HepG2 (cell line): ENCODE data around the gene PLCB1. TPM values are rescaled to one million over a fixed set of nuclear protein-coding genes. Genes with fewer than 3 reads are reported as not detected.

Experiments
- ATAC-seq: fragments of 200-7000 bp; cut with Tn5 transposase; 3 replicates; pipeline ENCODE4 v1.9.1; 2020; ENCODE audit warnings: mild to moderate bottlenecking, moderate library complexity
- BruUV-seq: library from RNA; stranded (reverse); fragments of 400-500 nt; replicated peaks from 2 replicates; lab custom pipeline; 2021; lab: Mats Ljungman, UMichigan
- CTCF ChIA-PET: fragments of 300-600 bp; formaldehyde crosslinking; extraction: SDS; loops from one replicate; lab custom pipeline; 2021; ENCODE audit warnings: low total read pairs, inconsistent platforms, low intra/inter-chr PET ratio; lab: Yijun Ruan, JAX
- POLR2A ChIA-PET: fragments of 350-600 bp; sonication (Branson Sonifier 250); formaldehyde crosslinking; loops from one replicate; lab custom pipeline; 2020; ENCODE audit warnings: antibody characterized with exemption, inconsistent platforms; lab: Yijun Ruan, JAX
- DNase-seq: peaks from one replicate; pipeline ENCODE4 v3.0.0-alpha.2; 2015; ENCODE audit warnings: low spot score
- FAIRE-seq: peaks from 3 replicates; lab custom pipeline; 2011; peaks lifted over from hg19 to GRCh38; lab: Jason Lieb, UNC
- H2AFZ ChIP-seq: one replicate; pipeline ENCODE4 v1.6.1; 2011; ENCODE audit warnings: low read length, inconsistent platforms
- H3K27ac ChIP-seq: fragments of 300-600 bp; 3 replicates; pipeline ENCODE4 v1.8.0; 2011; ENCODE audit warnings: mixed run types, mild to moderate bottlenecking, mixed read lengths, low read length, inconsistent platforms; ENCODE audit not compliant: insufficient read depth; ENCODE audit errors: extremely low read length
- H3K27me3 ChIP-seq, 2 experiments: fragments of 200-600 bp in 1 of 2; 2 replicates in 1 of 2; 3 replicates in 1 of 2; pipeline versions ENCODE4 v1.6.0 to v1.8.0; 2011; ENCODE audit warnings: low read length in 2 of 2, mild to moderate bottlenecking in 2 of 2, moderate library complexity in 2 of 2, inconsistent platforms in 1 of 2; ENCODE audit not compliant: insufficient read depth in 2 of 2, control insufficient read depth in 1 of 2
- H3K36me3 ChIP-seq, 2 experiments: fragments of 200-600 bp in 1 of 2; replicated peaks in 1 of 2; 2 replicates in 1 of 2; 3 replicates in 1 of 2; pipeline versions ENCODE4 v1.5.1 to v1.8.0; 2011; ENCODE audit warnings: low read length in 2 of 2, inconsistent platforms in 1 of 2; ENCODE audit not compliant: insufficient read depth in 2 of 2, control insufficient read depth in 1 of 2
- H3K4me1 ChIP-seq: 2 replicates; pipeline ENCODE4 v1.5.1; 2012; ENCODE audit warnings: low read length, inconsistent platforms; ENCODE audit not compliant: insufficient read depth
- H3K4me2 ChIP-seq: 2 replicates; pipeline ENCODE4 v1.6.0; 2011; ENCODE audit warnings: low read depth, low read length, inconsistent platforms
- H3K4me3 ChIP-seq, 3 experiments: fragments of 200-600 bp in 1 of 3; sonication (generic), shearing (Covaris generic) in 1 of 3; replicated peaks in 1 of 3; 2 replicates each; pipeline ENCODE4 v1.5.1; 2011 to 2016; ENCODE audit warnings: low read length in 3 of 3, inconsistent platforms in 2 of 3, low read depth in 2 of 3, mild to moderate bottlenecking in 2 of 3, control low read depth in 1 of 3, mixed read lengths in 1 of 3; ENCODE audit not compliant: insufficient read depth in 1 of 3
- H3K79me2 ChIP-seq: one replicate; pipeline ENCODE4 v1.6.1; 2011; ENCODE audit warnings: low read length, inconsistent platforms; ENCODE audit not compliant: insufficient read depth
- H3K9ac ChIP-seq: 2 replicates; pipeline ENCODE4 v1.6.0; 2011; ENCODE audit warnings: mild to moderate bottlenecking, low read depth, low read length, inconsistent platforms; ENCODE audit not compliant: insufficient read depth
- H3K9me3 ChIP-seq: 2 replicates; pipeline ENCODE4 v1.5.1; 2012; ENCODE audit warnings: mild to moderate bottlenecking, low read length
- H4K20me1 ChIP-seq: 2 replicates; pipeline ENCODE4 v1.6.0; 2011; ENCODE audit warnings: inconsistent platforms, mild to moderate bottlenecking, low read length, moderate library complexity; ENCODE audit not compliant: insufficient read depth
- DNMT3B ChIP-seq: conservative IDR thresholded peaks from 2 replicates; pipeline ENCODE4 v1.6.1; 2016; ENCODE audit warnings: missing biosample characterization, control low read depth
- HIC2 ChIP-seq: sonication (generic); formaldehyde crosslinking; IDR thresholded peaks from 2 replicates; pipeline ENCODE4 v1.9.0; 2022; ENCODE audit warnings: low read depth, missing genetic modification reagents
- LRRFIP1 ChIP-seq: sonication (generic); formaldehyde crosslinking; conservative IDR thresholded peaks from 2 replicates; pipeline ENCODE4 v1.4.0; 2020; ENCODE audit warnings: missing genetic modification reagents
- NR2F6 ChIP-seq, 2 experiments: IDR thresholded peaks; 2 replicates each; pipeline ENCODE4 v1.6.1; 2016; ENCODE audit warnings: antibody characterized with exemption in 1 of 2, mild to moderate bottlenecking in 1 of 2
- PHF21A ChIP-seq: sonication (generic); formaldehyde crosslinking; IDR thresholded peaks from 2 replicates; pipeline ENCODE4 v1.5.0; 2020; ENCODE audit warnings: mild to moderate bottlenecking, missing genetic modification reagents
- SKI ChIP-seq: fragments of 450-650 bp; IDR thresholded peaks from one replicate; pipeline ENCODE4 v1.6.1; 2018; ENCODE audit warnings: mild to moderate bottlenecking; ENCODE audit not compliant: partially characterized antibody
- SMC3 ChIP-seq: IDR thresholded peaks from 2 replicates; pipeline ENCODE4 v1.6.1; 2011; ENCODE audit warnings: low read length, improper control_type of control experiment
- SNAPC2 ChIP-seq: sonication (generic); formaldehyde crosslinking; IDR thresholded peaks from 2 replicates; pipeline ENCODE4 v1.8.1; 2022; ENCODE audit warnings: mild to moderate bottlenecking, missing genetic modification reagents
- SOX5 ChIP-seq: IDR thresholded peaks from 2 replicates; pipeline ENCODE4 v1.6.1; 2016; ENCODE audit warnings: borderline replicate concordance
- SP4 ChIP-seq: sonication (generic); formaldehyde crosslinking; IDR thresholded peaks from 2 replicates; pipeline ENCODE4 v1.8.1; 2023; ENCODE audit warnings: mild to moderate bottlenecking, missing genetic modification reagents
- TGIF2 ChIP-seq: IDR thresholded peaks from 2 replicates; pipeline ENCODE4 v1.6.1; 2016; ENCODE audit warnings: control low read depth, missing compliant biosample characterization
- THRA ChIP-seq: sonication (generic); formaldehyde crosslinking; IDR thresholded peaks from 2 replicates; pipeline ENCODE4 v1.4.0; 2020; ENCODE audit warnings: missing genetic modification reagents, borderline replicate concordance
- YEATS4 ChIP-seq: sonication (generic); formaldehyde crosslinking; IDR thresholded peaks from 2 replicates; pipeline ENCODE4 v1.4.0; 2020; ENCODE audit warnings: missing genetic modification reagents, borderline replicate concordance
- ZFP37 ChIP-seq: sonication (generic); formaldehyde crosslinking; IDR thresholded peaks from 2 replicates; pipeline ENCODE4 v1.4.0; 2020; ENCODE audit warnings: missing genetic modification reagents, borderline replicate concordance
- ZKSCAN1 ChIP-seq: fragments of 150-350 bp; IDR thresholded peaks from 2 replicates; pipeline ENCODE4 v1.6.1; 2014; ENCODE audit warnings: low read length
- ZNF232 ChIP-seq: sonication (generic); formaldehyde crosslinking; IDR thresholded peaks from 2 replicates; pipeline ENCODE4 v1.4.0; 2020; ENCODE audit warnings: missing genetic modification reagents, borderline replicate concordance
- ZNF747 ChIP-seq: sonication (generic); formaldehyde crosslinking; IDR thresholded peaks from 2 replicates; pipeline ENCODE4 v1.8.1; 2023; ENCODE audit warnings: missing genetic modification reagents, mild to moderate bottlenecking, borderline replicate concordance
- WGBS: methylation state at CpG from one replicate; pipeline ENCODE4 v1.1.6; 2017; ENCODE audit warnings: low lambda C conversion rate; 5-methylcytosine and 5-hydroxymethylcytosine counted together
- in situ Hi-C: cut with HindIII; loops from 2 replicates; pipeline ENCODE4 v1.10.0; 2017; ENCODE audit warnings: low pct_unique_long_range_greater_than_20kb; ENCODE audit not compliant: extremely low pct_ligation_motif_present
- intact Hi-C: fragments of 100-400 bp; cut with micrococcal nuclease; formaldehyde crosslinking; loops from one replicate; pipeline ENCODE4 v1.10.0; 2022; ENCODE audit not compliant: unreplicated experiment
- polyA plus RNA-seq, 8 experiments: library from polyadenylated mRNA; depleted of rRNA in 3 of 8; stranded (reverse) in 7 of 8; unstranded in 1 of 8; fragments of >200 nt; fragmentation: Illumina TruSeq in 4 of 8; extraction: Trizol in 4 of 8; gene quantifications; 2 replicates each; pipeline versions ENCODE4 v1.2.1 to v1.2.3, GENCODE V29; 2011 to 2016; ENCODE audit warnings: low read depth in 4 of 8, missing spikeins in 1 of 8, mixed read lengths in 1 of 8; ENCODE audit not compliant: insufficient read depth in 1 of 8
- total RNA-seq, 5 experiments: library from RNA; depleted of rRNA; stranded (reverse); fragments of >200 nt; fragmentation: Illumina TruSeq; extraction: Trizol; gene quantifications; 2 replicates each; pipeline ENCODE4 v1.2.3, GENCODE V29; 2016; ENCODE audit warnings: low read depth in 1 of 5

Gene PLCB1
- total and polyA plus RNA-seq, 2 of the 13 experiments (the other 11 are each of a cell fraction or from before 2014, with no cell fraction given) = 42.4 to 55.9 TPM

- Histone ChIP-seq H3K9ac (peak overlapping the region; percentile 25), H3K9me3 (peaks cover 14% of the 10 kb centered on the region), H3K4me2 (peak overlapping the region; percentile 72), H2AFZ (no peak overlapping the region), H3K4me3 (peak overlapping the region; percentile 22 to 53 (median 46)), H3K36me3 (peaks cover 5 to 16% of the 10 kb centered on the region in 2 experiments), H4K20me1 (no peaks in the 10 kb centered on the region), H3K4me1 (peaks cover 84% of the 10 kb centered on the region), H3K27ac (peak overlapping the region; percentile 69), H3K27me3 (no peaks in the 10 kb centered on the region), H3K79me2 (peaks cover 64% of the 10 kb centered on the region)
- CTCF ChIA-PET = no interaction called here
- POLR2A ChIA-PET = interaction anchor here (1.0 to 2.0 kb wide), 5 partner anchors 9 to 55 kb away, joined by 4 to 16 read pairs (median 5); no protein-coding TSS in a partner anchor
- BruUV-seq = no TSS peak
- FAIRE-seq = peak; percentile 71
- under 1% methylated on average over 7 of the region's 7 CpGs for WGBS
- in situ Hi-C loops (no loop called here), intact Hi-C loops (loop anchor here (1.0 to 5.0 kb wide), 6 partner anchors 16 to 141 kb away; no protein-coding TSS in a partner anchor)
- peak; percentile 98 for ATAC-seq
- DNase-seq = peak; percentile 91
- TF ChIP-seq NR2F6 (IDR thresholded peaks at IDR 0.05) = peak; percentile 77
- no peak; the same call in 1 of the 2 replicates for TF ChIP-seq NR2F6 (CRISPR knock-in tag; IDR thresholded peaks at IDR 0.05)
- 0 out of 2 replicates have a peak, but pooled peaks have one; percentile 43 for TF ChIP-seq DNMT3B
- TF ChIP-seq YEATS4 = peak; percentile 71; the same call in 1 of the 2 replicates
- TF ChIP-seq SOX5 (CRISPR knock-in tag) = peak; percentile 83
- TF ChIP-seq ZFP37 (CRISPR knock-in tag) = 0 out of 2 replicates have a peak, but pooled peaks have one; percentile 49
- TF ChIP-seq SP4 (CRISPR knock-in tag) = no peak
- TF ChIP-seq PHF21A (CRISPR knock-in tag) = peak; percentile 46; the same call in 1 of the 2 replicates
- TF ChIP-seq THRA (CRISPR knock-in tag) = peak; percentile 92; the same call in 1 of the 2 replicates
- no peak for TF ChIP-seq SMC3
- 0 out of 2 replicates have a peak, but pooled peaks have one; percentile 50 for TF ChIP-seq ZNF747
- peak; percentile 59; the same call in 1 of the 2 replicates for TF ChIP-seq ZNF232 (CRISPR knock-in tag)
- no peak for TF ChIP-seq LRRFIP1 (CRISPR knock-in tag)
- TF ChIP-seq ZKSCAN1 = no peak
- peak; percentile 30 for TF ChIP-seq SKI
- TF ChIP-seq SNAPC2 (CRISPR knock-in tag) = 0 out of 2 replicates have a peak, but pooled peaks have one; percentile 60
- TF ChIP-seq HIC2 = 0 out of 2 replicates have a peak, but pooled peaks have one; percentile 38
- peak; percentile 6; the same call in 1 of the 2 replicates for TF ChIP-seq TGIF2 (CRISPR knock-in tag)
Measured at GRCh38 chr20:8190043-8190880, 58.2 kb downstream of the PLCB1 start.
